Stimulated activated CD8-positive, alpha-beta memory T cell treated with anti-CD3 and anti-CD28 coated beads, Interleukin-7, amount 100 ng/mL, for 24 hours (primary cell): Measurements from ENCODE around the gene FN3KRP.

Source experiments
- DNase-seq: peaks from one replicate; pipeline ENCODE4 v3.0.0-alpha.2; 2020; ENCODE audit warnings: low read depth

FN3KRP gene

GRCh38 chr17:82709676-82710498, 6.6 kb upstream of the FN3KRP start:
- no peak for DNase-seq

DNA sequence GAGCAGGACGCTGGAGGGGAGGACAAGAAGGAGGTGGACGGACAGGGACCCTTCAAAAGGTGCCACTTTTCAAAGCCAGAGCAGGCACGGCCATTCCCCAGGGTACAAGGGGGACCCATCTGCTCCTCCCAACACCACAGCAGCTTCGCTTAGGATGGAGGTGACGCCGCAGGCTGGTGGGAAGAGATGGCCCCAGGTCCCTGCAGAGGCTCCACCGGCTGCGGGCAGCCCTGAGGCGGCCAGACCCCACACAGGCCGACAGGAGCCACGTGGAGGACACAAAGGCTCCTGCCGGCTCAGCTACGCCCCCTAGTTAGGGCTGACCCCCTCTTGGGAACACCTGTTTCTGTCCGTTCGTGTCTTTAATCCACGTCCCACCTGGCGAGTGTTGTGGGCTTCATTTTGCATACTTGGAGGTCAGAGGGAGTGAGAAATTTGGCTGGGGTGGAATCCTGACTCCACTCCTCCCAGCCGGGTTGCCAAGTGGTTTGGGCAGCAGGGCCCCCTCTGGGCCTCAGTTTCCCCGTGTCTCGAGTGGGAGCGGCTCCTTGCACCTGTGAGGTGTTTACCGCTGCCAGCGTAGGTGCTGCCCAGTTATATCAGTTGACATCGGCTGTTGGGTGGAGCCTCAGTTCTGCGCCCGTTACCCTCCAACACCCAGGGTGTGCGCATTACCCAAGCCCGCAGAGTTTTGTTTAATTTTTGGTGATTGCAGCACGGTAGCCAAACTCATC, 5.8 kb upstream of the FN3KRP start:
- no peak for DNase-seq

GRCh38 chr17:82713071-82713723, 3.3 kb upstream of the FN3KRP start:
- DNase-seq: no peak

- DNase-seq: no peak
Measured at GRCh38 chr17:82718986-82719685, 2.6 kb downstream of the FN3KRP start.

- DNase-seq: no peak
Measured at GRCh38 chr17:82720204-82720603, 3.7 kb downstream of the FN3KRP start.

- DNase-seq: no peak
Measured at GRCh38 chr17:82722341-82723013, 6.0 kb downstream of the FN3KRP start.

- DNase-seq: no peak
Measured at GRCh38 chr17:82723169-82723807, 6.8 kb downstream of the FN3KRP start.

DNA sequence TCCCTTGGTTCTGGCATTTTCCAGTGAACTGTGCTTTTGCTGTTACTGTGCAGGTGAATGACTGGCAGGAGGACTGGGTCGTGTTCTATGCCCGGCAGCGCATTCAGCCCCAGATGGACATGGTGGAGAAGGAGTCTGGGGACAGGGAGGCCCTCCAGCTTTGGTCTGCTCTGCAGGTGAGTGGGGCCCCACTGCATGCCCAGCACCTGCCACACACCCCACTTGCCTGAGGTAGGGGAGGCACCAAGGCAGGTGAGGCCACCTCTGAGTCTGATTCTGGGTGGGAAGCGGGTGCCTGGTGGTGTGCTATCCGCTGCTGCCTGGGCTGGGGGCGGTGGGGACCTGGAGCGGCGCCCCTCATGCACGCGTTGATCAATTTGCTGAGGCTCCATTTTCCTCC, 9.9 kb downstream of the FN3KRP start:
- no peak for DNase-seq

DNA sequence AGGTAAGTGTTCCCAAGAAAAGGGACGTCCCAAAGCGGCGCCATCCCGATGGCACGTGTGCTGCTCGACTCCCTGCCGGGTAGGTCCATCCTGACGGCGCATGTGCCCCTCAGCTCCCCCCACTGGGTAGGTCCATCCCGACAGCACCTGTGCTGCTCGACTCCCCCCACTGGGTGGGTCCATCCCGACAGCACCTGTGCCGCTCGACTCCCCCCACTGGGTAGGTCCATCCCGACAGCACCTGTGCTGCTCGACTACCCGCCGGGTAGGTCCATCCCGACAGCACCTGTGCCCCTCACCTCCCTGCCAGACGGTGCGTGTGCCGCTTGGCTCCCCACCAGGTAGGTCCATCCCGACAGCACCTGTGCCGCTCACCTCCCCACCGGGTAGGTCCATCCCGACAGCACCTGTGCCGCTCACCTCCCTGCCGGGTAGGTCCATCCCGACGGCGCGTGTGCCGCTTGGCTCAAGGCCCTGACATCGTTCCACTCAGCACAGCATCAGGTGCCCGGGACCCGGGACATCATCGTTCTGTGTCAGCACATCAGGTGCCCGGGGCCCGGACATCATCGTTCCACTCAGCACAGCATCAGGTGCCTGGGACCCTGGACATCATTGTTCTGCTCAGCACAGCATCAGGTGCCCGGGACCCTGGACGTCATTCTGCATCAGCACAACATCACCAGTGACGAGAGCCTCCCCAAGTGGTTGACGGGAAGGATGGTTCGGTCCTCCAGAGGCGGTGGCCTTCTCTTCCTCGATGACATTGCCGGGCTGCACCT, 13.2 kb downstream of the FN3KRP start:
- DNase-seq: no peak

GRCh38 chr17:82732118-82732743, 15.7 kb downstream of the FN3KRP start:
- DNase-seq: no peak

DNA sequence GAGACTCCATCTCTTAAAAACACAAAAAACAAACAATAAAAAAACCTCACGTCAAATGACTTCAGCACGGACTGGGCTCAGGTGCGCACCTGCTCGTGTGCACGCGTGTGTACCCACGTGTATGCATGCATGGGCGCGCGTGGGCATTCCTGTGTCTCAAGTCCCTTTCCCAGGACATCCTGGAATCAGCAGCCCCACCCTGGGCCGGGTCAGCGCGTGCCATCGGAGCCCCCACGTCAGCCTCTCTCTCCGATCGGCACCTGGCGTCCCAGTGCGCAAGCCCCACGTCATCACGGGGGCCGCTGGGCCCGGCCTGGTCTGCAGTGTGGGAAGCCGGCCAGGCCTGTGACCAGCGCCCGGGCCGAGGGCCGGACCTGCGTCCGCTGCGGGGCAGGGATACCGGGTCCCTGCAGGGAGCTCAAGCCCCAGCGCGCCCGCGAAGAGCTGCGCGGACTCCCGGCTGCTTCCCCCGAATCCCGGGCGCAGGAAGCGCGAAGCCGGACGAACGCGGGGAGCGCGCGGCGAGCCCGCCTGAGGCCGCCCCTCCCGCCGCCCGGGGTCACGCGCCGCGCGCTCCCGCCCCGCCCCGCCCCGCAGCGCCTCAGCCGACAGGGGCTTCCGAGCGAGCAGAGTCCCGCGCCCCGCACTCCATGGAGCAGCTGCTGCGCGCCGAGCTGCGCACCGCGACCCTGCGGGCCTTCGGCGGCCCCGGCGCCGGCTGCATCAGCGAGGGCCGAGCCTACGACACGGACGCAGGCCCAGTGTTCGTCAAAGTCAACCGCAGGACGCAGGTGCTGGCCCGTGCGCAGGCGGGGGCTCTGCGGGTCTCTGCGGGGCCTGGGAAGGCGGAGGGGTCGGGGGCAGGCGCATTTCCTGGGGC, 18.7 kb downstream of the FN3KRP start, which contains the start of gene FN3K:
Gene FN3K (plus strand): TSS at position 629 of the 880 bp plus-strand sequence. CDS start 22 bp downstream, at position 651.
- no peak for DNase-seq

- no peak for DNase-seq
Measured at GRCh38 chr17:82736511-82737185, 20.1 kb downstream of the FN3KRP start.

DNA sequence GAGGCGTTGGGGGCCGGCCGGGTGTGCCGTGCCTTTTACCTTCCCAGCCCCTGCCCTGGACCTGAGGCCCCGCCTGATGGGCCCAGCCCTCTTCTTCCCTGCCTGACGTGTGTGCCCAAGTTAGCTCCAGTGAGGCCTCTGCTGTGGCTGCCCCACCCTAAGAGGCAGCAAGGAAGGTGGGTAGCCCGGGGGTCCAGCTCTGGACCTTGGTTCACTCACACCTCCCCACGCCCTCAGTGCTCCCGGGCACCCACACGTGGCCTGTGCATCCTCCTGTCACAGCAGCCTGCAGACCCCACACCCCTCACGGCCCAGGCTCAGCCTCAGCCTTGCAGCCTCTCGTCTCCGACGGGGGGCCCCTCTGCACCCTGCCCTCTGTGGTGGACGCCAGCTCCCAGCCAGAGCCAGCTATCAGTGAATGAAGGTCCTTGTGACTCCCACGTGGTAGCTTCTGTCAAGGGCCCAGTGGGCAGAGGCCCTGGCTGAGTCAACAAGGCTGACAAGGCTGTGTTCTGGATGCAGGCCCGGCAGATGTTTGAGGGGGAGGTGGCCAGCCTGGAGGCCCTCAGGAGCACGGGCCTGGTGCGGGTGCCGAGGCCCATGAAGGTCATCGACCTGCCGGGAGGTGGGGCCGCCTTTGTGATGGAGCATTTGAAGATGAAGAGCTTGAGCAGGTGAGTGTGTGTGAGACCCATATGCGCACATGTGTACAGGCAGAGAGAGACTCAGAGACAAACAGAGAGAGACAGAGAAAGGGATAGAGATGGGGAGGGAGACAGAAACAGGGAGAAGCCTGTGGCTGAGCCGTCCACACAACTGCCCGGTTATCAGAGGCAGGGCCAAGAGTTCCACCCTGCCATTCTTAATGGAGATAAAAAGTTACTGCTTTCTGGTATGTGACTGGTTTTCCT, 21.7 kb downstream of the FN3KRP start:
- no peak for DNase-seq

DNA sequence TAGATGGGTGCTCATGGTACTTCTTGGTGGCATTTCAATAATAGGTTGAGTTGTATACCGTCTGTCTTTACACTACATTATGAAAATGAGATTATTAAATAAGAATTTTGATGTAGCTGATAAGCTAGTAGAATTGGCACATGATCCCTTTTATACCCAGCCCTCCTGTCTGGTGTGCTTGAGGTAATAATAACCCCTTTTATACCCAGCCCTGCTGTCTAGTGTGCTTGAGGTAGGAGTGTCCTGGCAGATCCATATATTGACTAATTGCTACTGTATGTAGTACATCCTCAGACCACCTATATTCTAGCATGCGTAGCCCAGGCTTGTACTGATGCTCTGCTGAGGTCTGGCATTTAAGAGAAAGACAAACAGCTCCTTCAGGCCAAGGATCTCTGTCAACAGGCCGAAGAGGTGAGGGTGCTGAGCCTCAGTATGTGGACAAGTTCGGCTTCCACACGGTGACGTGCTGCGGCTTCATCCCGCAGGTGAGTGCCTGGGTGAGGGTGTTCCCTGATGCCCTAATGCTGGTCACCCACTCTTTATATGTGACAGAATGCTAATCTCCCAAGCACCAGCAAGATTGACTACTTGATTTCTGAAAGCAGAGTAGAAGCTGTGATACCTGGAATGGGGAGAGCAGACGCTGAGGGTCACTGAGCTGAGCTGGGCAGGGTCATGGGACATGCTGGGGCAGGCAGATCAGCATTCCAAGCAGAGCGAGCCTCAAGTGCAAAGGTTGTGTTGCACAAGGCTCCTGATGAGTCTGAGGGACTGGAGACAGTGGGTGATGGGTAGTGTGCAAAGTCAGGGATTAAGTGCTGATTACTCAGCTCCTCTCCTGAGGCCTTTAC, 24.6 kb downstream of the FN3KRP start:
- DNase-seq: no peak

- no peak for DNase-seq
Measured at GRCh38 chr17:82743344-82744219, 27.1 kb downstream of the FN3KRP start.
